ENCODE data around the gene FOXP1.

Gene FOXP1

DNA sequence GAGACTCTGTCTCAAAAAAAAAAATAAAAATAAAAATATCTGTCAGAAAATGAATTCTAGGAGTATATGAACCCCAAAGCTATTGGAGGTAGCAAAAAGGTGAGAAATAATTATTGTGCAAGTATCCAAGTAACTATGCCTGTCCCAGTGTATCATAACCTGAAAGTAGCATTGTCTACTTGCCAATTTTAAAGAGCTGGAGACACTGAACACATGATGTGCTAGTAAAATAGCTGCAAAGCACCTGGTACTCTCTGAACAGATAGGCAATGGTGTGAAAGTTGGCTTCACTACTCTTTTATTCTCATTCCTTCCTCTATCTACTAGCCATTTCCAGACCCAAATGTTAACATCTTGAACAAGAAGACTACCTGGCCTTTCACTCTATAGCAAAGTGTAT is 208.9 kb downstream of the FOXP1 start:
- no peak overlapping the region for H3K27ac ChIP-seq (ENCODE audit: low read depth, low read length)
- H3K4me3 ChIP-seq (ENCODE audit: low read depth in 1 of 2, low read length in 2 of 2): no peak overlapping the region
- H3K9ac ChIP-seq (ENCODE audit: low read depth in 1 of 2, low read length in 2 of 2): no peak overlapping the region
- H3K4me1 ChIP-seq (ENCODE audit: control insufficient read depth in 1 of 2, insufficient read depth in 2 of 2, low read length in 2 of 2): peaks cover 0 to 6% of the 10 kb centered on the region in 2 donors
- H3K36me3 ChIP-seq (ENCODE audit: control insufficient read depth in 1 of 2, insufficient read depth in 2 of 2, low read length in 2 of 2): no peaks in the 10 kb centered on the region
- no peaks in the 10 kb centered on the region for H3K27me3 ChIP-seq (ENCODE audit: control insufficient read depth in 1 of 2, insufficient read depth in 2 of 2, low read length in 2 of 2)
- no peaks in the 10 kb centered on the region for H3K9me3 ChIP-seq (ENCODE audit: control insufficient read depth in 1 of 2, low read length in 2 of 2)

DNA sequence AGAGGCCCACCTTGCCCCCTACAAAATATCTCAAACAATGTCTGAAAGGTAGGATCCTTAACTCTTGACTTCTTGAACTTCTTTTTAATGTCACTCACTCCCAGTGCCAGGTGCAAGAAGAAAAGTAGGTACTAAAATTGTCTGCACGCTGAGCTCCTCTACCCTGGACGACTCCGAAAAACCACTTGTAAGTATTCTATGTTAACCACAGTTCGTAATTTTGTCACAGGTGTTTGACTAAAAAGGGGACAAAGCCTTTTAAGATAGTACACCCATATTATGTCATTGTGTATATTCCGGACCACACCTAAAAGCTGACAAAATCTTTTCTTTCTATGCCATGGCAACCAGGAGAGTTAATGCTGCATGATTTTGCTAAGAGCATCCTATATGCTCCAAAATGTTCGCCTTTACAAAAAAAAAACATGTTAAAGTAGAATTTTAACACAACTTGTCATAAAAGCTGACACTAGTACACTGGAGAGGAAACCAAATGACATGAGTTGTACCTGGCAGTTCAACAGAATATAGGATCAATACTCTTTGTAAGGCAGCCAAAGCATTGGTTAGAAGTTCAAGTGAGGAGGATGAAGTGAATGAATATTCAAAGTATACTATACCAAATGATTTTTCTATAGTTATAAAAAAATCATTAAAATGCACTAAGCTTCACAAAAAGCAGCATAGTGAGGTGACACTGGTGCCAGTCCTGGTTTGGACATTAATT is 210.5 kb downstream of the FOXP1 start:
- Histone ChIP-seq H3K27ac (ENCODE audit: low read depth, low read length) (no peak overlapping the region), H3K4me3 (ENCODE audit: low read depth in 1 of 2, low read length in 2 of 2) (no peak overlapping the region), H3K4me1 (ENCODE audit: control insufficient read depth in 1 of 2, insufficient read depth in 2 of 2, low read length in 2 of 2) (peaks cover 0 to 6% of the 10 kb centered on the region in 2 donors), H3K27me3 (ENCODE audit: control insufficient read depth in 1 of 2, insufficient read depth in 2 of 2, low read length in 2 of 2) (no peaks in the 10 kb centered on the region), H3K9ac (ENCODE audit: low read depth in 1 of 2, low read length in 2 of 2) (no peak overlapping the region), H3K9me3 (ENCODE audit: control insufficient read depth in 1 of 2, low read length in 2 of 2) (no peaks in the 10 kb centered on the region), H3K36me3 (ENCODE audit: control insufficient read depth in 1 of 2, insufficient read depth in 2 of 2, low read length in 2 of 2) (no peaks in the 10 kb centered on the region)

DNA sequence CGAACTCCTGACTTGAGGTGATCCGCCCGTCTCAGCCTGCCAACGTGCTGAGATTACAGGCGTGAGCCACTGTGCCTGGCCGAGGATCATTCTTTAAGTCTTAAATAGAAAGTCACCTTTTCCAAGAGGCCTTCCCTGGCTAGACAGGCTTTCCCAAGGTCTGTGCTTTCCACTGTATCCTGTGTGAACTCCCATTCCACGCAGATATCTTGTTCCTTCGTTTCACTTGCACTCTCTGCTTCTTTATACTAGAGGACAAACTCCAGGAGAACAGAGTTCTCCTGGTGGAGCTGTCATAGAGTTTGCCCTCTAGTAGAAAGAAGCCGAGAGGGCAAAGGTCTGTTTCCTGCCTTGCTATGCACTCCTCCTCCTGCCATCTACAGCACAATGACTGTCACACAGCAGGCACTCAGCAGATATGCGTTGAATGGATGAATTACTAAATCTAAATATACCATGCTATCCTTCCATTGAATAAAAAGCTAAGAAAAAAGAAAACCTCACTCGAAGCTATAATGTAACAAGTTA is 211.2 kb downstream of the FOXP1 start:
- Histone ChIP-seq H3K36me3 (ENCODE audit: control insufficient read depth in 1 of 2, insufficient read depth in 2 of 2, low read length in 2 of 2) (no peaks in the 10 kb centered on the region), H3K9me3 (ENCODE audit: control insufficient read depth in 1 of 2, low read length in 2 of 2) (no peaks in the 10 kb centered on the region), H3K9ac (ENCODE audit: low read depth in 1 of 2, low read length in 2 of 2) (no peak overlapping the region), H3K27me3 (ENCODE audit: control insufficient read depth in 1 of 2, insufficient read depth in 2 of 2, low read length in 2 of 2) (no peaks in the 10 kb centered on the region), H3K4me1 (ENCODE audit: control insufficient read depth in 1 of 2, insufficient read depth in 2 of 2, low read length in 2 of 2) (peaks cover 0 to 6% of the 10 kb centered on the region in 2 donors), H3K27ac (ENCODE audit: low read depth, low read length) (no peak overlapping the region), H3K4me3 (ENCODE audit: low read depth in 1 of 2, low read length in 2 of 2) (peak overlapping the region in 1 of 2 donors; percentile 30)

DNA sequence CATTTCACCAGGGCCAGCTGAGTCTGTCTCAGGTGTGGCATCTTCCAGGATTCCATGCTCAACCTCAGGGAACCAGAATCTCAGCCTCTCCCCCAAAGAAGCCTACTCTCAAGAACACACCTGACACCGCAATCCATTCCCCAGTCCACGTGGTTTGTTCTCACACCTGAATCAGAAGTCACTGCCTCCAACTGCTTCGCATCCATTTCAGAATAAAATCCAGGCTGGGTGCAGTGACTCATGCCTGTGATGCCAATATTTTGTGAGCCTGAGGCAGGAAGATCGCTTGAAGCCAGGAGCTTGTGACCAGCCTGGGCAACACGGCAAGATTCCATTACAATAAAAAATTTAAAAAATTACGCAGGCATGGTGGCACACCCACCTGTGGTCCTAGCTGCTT is 212.2 kb downstream of the FOXP1 start:
- H3K4me3 ChIP-seq (ENCODE audit: low read depth in 1 of 2, low read length in 2 of 2): no peak overlapping the region
- H3K27ac ChIP-seq (ENCODE audit: low read depth, low read length): no peak overlapping the region
- no peaks in the 10 kb centered on the region for H3K36me3 ChIP-seq (ENCODE audit: control insufficient read depth in 1 of 2, insufficient read depth in 2 of 2, low read length in 2 of 2)
- H3K27me3 ChIP-seq (ENCODE audit: control insufficient read depth in 1 of 2, insufficient read depth in 2 of 2, low read length in 2 of 2): no peaks in the 10 kb centered on the region
- H3K4me1 ChIP-seq (ENCODE audit: control insufficient read depth in 1 of 2, insufficient read depth in 2 of 2, low read length in 2 of 2): peaks cover 0 to 6% of the 10 kb centered on the region in 2 donors
- H3K9me3 ChIP-seq (ENCODE audit: control insufficient read depth in 1 of 2, low read length in 2 of 2): no peaks in the 10 kb centered on the region
- H3K9ac ChIP-seq (ENCODE audit: low read depth in 1 of 2, low read length in 2 of 2): no peak overlapping the region

DNA sequence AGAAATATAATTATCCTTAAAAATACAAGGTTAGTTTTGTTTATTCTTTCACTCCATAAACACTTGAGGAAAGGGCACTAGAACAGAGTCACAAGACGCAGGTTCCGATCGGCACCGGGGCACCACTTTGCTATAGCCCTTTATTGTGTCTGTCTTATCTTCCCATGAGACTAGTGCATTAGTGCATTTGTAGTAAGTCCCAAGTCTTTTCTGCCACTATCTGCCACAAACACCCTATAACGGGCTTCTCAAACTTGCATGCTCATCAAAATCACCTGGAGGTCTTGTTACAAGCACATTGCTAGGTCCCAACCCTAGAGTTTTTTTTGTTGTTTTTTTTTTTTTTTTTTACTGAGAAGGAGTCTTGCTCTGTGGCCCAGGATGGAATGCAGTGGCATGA is 213.1 kb downstream of the FOXP1 start:
- Histone ChIP-seq H3K4me3 (ENCODE audit: low read depth in 1 of 2, low read length in 2 of 2) (no peak overlapping the region), H3K36me3 (ENCODE audit: control insufficient read depth in 1 of 2, insufficient read depth in 2 of 2, low read length in 2 of 2) (no peaks in the 10 kb centered on the region), H3K9me3 (ENCODE audit: control insufficient read depth in 1 of 2, low read length in 2 of 2) (no peaks in the 10 kb centered on the region), H3K27ac (ENCODE audit: low read depth, low read length) (no peak overlapping the region), H3K27me3 (ENCODE audit: control insufficient read depth in 1 of 2, insufficient read depth in 2 of 2, low read length in 2 of 2) (no peaks in the 10 kb centered on the region), H3K4me1 (ENCODE audit: control insufficient read depth in 1 of 2, insufficient read depth in 2 of 2, low read length in 2 of 2) (peaks cover 0 to 6% of the 10 kb centered on the region in 2 donors), H3K9ac (ENCODE audit: low read depth in 1 of 2, low read length in 2 of 2) (no peak overlapping the region)

DNA sequence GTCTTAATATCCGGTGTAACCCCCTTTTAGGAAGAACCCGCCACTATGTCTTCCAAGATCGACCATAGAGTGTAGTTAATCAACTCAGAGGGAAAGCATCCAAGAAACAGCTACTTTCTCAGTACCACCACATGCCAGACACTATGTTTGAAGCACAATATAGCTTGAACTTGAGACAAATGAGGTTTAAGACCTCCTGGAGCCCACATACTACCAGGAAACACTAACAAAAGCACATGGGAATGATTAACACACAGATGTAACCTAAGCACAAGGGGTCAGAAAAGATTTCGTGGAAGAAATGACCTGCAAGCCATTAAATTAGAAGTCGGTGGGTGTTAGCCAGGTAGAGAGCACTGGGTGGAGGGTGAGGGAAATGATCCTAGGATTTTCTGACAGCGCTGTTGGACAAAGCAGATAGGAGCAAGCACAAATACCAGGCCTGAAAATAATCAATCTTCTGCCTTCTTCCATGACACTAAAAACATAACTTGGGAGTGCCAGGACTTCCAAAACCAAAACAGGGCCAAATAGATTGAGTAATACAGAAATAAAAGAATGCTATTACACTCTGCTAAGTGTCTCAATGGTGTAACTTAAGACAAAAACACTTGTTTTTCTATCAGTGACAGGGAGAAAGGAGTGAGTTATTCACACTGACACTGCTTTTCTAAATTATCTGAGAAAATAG is 213.7 kb downstream of the FOXP1 start:
- H3K4me1 ChIP-seq (ENCODE audit: control insufficient read depth in 1 of 2, insufficient read depth in 2 of 2, low read length in 2 of 2): peaks cover 0 to 6% of the 10 kb centered on the region in 2 donors
- no peaks in the 10 kb centered on the region for H3K9me3 ChIP-seq (ENCODE audit: control insufficient read depth in 1 of 2, low read length in 2 of 2)
- H3K27ac ChIP-seq (ENCODE audit: low read depth, low read length): no peak overlapping the region
- no peaks in the 10 kb centered on the region for H3K36me3 ChIP-seq (ENCODE audit: control insufficient read depth in 1 of 2, insufficient read depth in 2 of 2, low read length in 2 of 2)
- no peak overlapping the region for H3K4me3 ChIP-seq (ENCODE audit: low read depth in 1 of 2, low read length in 2 of 2)
- no peaks in the 10 kb centered on the region for H3K27me3 ChIP-seq (ENCODE audit: control insufficient read depth in 1 of 2, insufficient read depth in 2 of 2, low read length in 2 of 2)
- no peak overlapping the region for H3K9ac ChIP-seq (ENCODE audit: low read depth in 1 of 2, low read length in 2 of 2)

DNA sequence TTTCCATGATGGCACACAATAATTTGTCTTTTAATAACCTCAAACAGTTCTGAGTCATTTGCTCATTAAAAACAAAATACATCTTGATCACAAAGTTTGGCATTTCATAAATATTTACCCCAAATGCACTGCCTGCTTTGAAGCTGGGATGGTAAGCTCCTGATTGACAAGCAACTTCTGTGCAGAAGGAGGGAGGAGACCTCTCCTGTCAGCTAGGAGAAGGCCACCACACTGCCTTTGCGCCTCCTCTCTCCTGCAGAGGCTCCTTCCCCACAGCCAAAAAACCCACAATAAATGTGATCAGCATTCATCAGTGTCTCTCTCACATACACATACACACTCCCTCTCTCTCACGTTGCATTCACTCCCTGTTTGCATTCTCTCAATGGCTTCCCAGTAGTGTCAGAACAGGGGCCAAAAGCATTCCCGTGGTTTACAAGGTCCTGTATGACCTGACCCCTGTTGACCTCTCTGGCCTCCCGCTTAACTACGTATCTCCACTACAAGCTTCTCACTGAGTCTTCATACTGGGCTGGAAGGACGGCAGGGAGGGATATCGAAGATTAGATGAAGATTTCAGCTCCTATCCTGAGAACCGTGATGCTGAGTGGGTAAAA is 216.4 kb downstream of the FOXP1 start:
- Histone ChIP-seq H3K27me3 (ENCODE audit: control insufficient read depth in 1 of 2, insufficient read depth in 2 of 2, low read length in 2 of 2) (no peaks in the 10 kb centered on the region), H3K27ac (ENCODE audit: low read depth, low read length) (no peak overlapping the region), H3K4me3 (ENCODE audit: low read depth in 1 of 2, low read length in 2 of 2) (no peak overlapping the region), H3K4me1 (ENCODE audit: control insufficient read depth in 1 of 2, insufficient read depth in 2 of 2, low read length in 2 of 2) (no peaks in the 10 kb centered on the region), H3K36me3 (ENCODE audit: control insufficient read depth in 1 of 2, insufficient read depth in 2 of 2, low read length in 2 of 2) (no peaks in the 10 kb centered on the region), H3K9me3 (ENCODE audit: control insufficient read depth in 1 of 2, low read length in 2 of 2) (no peaks in the 10 kb centered on the region), H3K9ac (ENCODE audit: low read depth in 1 of 2, low read length in 2 of 2) (no peak overlapping the region)

DNA sequence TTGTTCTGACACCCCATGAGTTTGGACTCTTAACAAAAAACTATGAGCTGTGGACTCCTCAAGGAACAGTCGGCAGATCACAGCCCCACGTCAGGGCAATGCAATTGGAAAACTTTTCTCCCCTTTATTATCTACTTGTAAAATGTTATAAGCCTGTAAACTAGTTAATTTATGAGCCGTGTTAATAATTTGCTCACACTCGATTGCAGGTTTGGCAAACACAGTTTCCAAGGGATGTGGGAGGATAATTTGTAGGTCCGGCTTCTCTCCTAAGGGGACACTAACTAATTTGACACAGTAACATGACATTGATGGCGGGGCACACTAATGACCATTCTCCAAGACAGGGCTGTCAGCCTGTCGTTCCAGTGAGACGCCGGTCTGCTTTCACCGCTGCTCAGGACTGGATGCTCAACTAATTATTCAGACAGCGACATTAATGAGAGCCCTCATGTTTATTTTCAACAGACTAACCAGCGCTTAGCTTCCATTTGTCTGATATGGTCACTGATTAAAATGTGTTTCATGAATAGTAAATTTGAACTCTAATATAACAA is 222.1 kb downstream of the FOXP1 start:
- Histone ChIP-seq H3K9ac (ENCODE audit: low read depth in 1 of 2, low read length in 2 of 2) (no peak overlapping the region), H3K9me3 (ENCODE audit: control insufficient read depth in 1 of 2, low read length in 2 of 2) (no peaks in the 10 kb centered on the region), H3K4me3 (ENCODE audit: low read depth in 1 of 2, low read length in 2 of 2) (peak overlapping the region; percentile 3 to 48), H3K27ac (ENCODE audit: low read depth, low read length) (no peak overlapping the region), H3K4me1 (ENCODE audit: control insufficient read depth in 1 of 2, insufficient read depth in 2 of 2, low read length in 2 of 2) (peaks cover 13 to 15% of the 10 kb centered on the region in 2 donors), H3K36me3 (ENCODE audit: control insufficient read depth in 1 of 2, insufficient read depth in 2 of 2, low read length in 2 of 2) (peaks cover 0 to 3% of the 10 kb centered on the region in 2 donors), H3K27me3 (ENCODE audit: control insufficient read depth in 1 of 2, insufficient read depth in 2 of 2, low read length in 2 of 2) (no peaks in the 10 kb centered on the region)

DNA sequence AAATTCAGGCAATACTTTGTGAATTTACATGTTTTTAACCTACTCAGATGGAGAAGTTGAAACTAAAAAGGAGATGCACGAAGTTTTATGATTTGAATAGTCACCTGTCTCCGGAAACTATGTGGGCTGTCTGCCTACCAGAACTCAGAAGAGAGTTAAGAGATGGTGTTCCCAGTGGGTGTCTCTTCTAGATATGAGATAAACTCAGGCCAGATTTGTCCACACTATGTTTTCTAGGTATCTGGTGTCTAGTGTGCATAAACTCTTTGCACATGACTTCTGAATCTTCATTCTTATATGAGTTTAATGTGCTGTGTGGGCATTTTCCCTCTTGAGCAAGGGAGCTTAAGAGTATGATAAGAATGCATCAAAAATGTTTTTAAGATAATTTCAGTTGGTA is 222.8 kb downstream of the FOXP1 start:
- Histone ChIP-seq H3K36me3 (ENCODE audit: control insufficient read depth in 1 of 2, insufficient read depth in 2 of 2, low read length in 2 of 2) (peaks cover 0 to 3% of the 10 kb centered on the region in 2 donors), H3K27me3 (ENCODE audit: control insufficient read depth in 1 of 2, insufficient read depth in 2 of 2, low read length in 2 of 2) (no peaks in the 10 kb centered on the region), H3K27ac (ENCODE audit: low read depth, low read length) (no peak overlapping the region), H3K9me3 (ENCODE audit: control insufficient read depth in 1 of 2, low read length in 2 of 2) (no peaks in the 10 kb centered on the region), H3K9ac (ENCODE audit: low read depth in 1 of 2, low read length in 2 of 2) (no peak overlapping the region), H3K4me3 (ENCODE audit: low read depth in 1 of 2, low read length in 2 of 2) (peak overlapping the region; percentile 3 to 48), H3K4me1 (ENCODE audit: control insufficient read depth in 1 of 2, insufficient read depth in 2 of 2, low read length in 2 of 2) (peaks cover 13 to 15% of the 10 kb centered on the region in 2 donors)

DNA sequence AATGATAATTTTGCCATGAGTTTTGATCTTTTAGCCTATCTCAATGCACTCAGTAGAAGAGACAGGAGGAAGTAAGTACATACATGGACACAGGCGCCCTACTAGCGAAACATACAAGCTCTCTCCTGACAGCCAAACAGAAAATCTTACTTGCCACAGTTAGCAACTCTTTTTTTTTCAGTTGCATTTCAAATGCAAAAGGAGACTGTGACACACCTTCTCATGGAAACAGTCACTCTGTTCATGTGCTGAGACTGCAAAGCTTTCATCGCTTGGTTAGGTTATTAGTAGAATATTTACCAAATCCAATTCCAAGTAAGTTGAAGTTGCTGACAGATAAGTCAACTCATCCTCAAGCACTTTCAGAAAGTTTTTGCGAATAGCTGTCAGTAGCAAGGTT is 223.3 kb downstream of the FOXP1 start:
- H3K4me1 ChIP-seq (ENCODE audit: control insufficient read depth in 1 of 2, insufficient read depth in 2 of 2, low read length in 2 of 2): peaks cover 13 to 15% of the 10 kb centered on the region in 2 donors
- no peaks in the 10 kb centered on the region for H3K9me3 ChIP-seq (ENCODE audit: control insufficient read depth in 1 of 2, low read length in 2 of 2)
- peaks cover 0 to 3% of the 10 kb centered on the region in 2 donors for H3K36me3 ChIP-seq (ENCODE audit: control insufficient read depth in 1 of 2, insufficient read depth in 2 of 2, low read length in 2 of 2)
- H3K4me3 ChIP-seq (ENCODE audit: low read depth in 1 of 2, low read length in 2 of 2): no peak overlapping the region
- no peak overlapping the region for H3K9ac ChIP-seq (ENCODE audit: low read depth in 1 of 2, low read length in 2 of 2)
- no peaks in the 10 kb centered on the region for H3K27me3 ChIP-seq (ENCODE audit: control insufficient read depth in 1 of 2, insufficient read depth in 2 of 2, low read length in 2 of 2)
- H3K27ac ChIP-seq (ENCODE audit: low read depth, low read length): no peak overlapping the region

Measured in duodenal mucosa (tissue), 2 donors.